Activated CD4-positive, alpha-beta T cell treated with anti-CD3 and anti-CD28 coated beads, Interleukin-2, Interleukin-6, amounts not matched to agents 100 ng/mL and 50 ng/mL, durations not matched to agents 16 hours and 8 hours (primary cell): ENCODE measurements around the gene PPFIA2.

ENCODE experiments used
- DNase-seq: peaks from one replicate; pipeline ENCODE4 v3.0.0-alpha.2; 2020

The PPFIA2 gene

GRCh38 chr12:81333812-81334211 lies 425.3 kb downstream of the PPFIA2 start:
- no peak for DNase-seq

GRCh38 chr12:81332054-81332453 lies 427.1 kb downstream of the PPFIA2 start:
- no peak for DNase-seq

GRCh38 chr12:81330480-81330879 lies 428.7 kb downstream of the PPFIA2 start:
- DNase-seq: no peak

- DNase-seq: peak; percentile 7
Observed at GRCh38 chr12:81329085-81329484, 430.1 kb downstream of the PPFIA2 start.

- no peak for DNase-seq
Observed at GRCh38 chr12:81327425-81327824, 431.7 kb downstream of the PPFIA2 start.

GRCh38 chr12:81325086-81325485 lies 434.1 kb downstream of the PPFIA2 start:
- DNase-seq: no peak

- no peak for DNase-seq
Observed at GRCh38 chr12:81314903-81315531, 444.1 kb downstream of the PPFIA2 start.

GRCh38 chr12:81303935-81304334 lies 455.2 kb downstream of the PPFIA2 start:
- no peak for DNase-seq

GRCh38 chr12:81300454-81300853 lies 458.7 kb downstream of the PPFIA2 start:
- DNase-seq: no peak

- no peak for DNase-seq
Observed at GRCh38 chr12:81297601-81298000, 461.5 kb downstream of the PPFIA2 start.

GRCh38 chr12:81296556-81297305 lies 462.4 kb downstream of the PPFIA2 start:
- no peak for DNase-seq

GRCh38 chr12:81295251-81295650 lies 463.9 kb downstream of the PPFIA2 start:
- DNase-seq: no peak

- no peak for DNase-seq
Observed at GRCh38 chr12:81294325-81295190, 464.6 kb downstream of the PPFIA2 start.

- no peak for DNase-seq
Observed at GRCh38 chr12:81288651-81289050, 470.5 kb downstream of the PPFIA2 start.

- DNase-seq: no peak
Observed at GRCh38 chr12:81284137-81284536, 475.0 kb downstream of the PPFIA2 start.

- no peak for DNase-seq
Observed at GRCh38 chr12:81274637-81275529, 484.3 kb downstream of the PPFIA2 start.

GRCh38 chr12:81270385-81270784 lies 488.8 kb downstream of the PPFIA2 start:
- DNase-seq: no peak

- DNase-seq: no peak
Observed at GRCh38 chr12:81263072-81263471, 496.1 kb downstream of the PPFIA2 start.

- DNase-seq: no peak
Observed at GRCh38 chr12:81261508-81262207, 497.5 kb downstream of the PPFIA2 start.

- DNase-seq: no peak
Observed at GRCh38 chr12:81259360-81259759, 499.8 kb downstream of the PPFIA2 start.

- DNase-seq: no peak
Observed at GRCh38 chr12:81257947-81258551, 501.1 kb downstream of the PPFIA2 start.
